Astrocyte (in vitro differentiated cells and primary cell): ENCODE data around the gene RNF180. TPM values are rescaled to one million over a fixed set of nuclear protein-coding genes. Genes with fewer than 3 reads are reported as not detected.

Experiments
- DNase-seq: peaks from one replicate; pipeline ENCODE4 v3.0.0-alpha.2; 2010; ENCODE audit warnings: low read depth
- FAIRE-seq: peaks from 2 replicates; lab custom pipeline; 2011; peaks lifted over from hg19 to GRCh38; lab: Jason Lieb, UNC
- H2AFZ ChIP-seq: 2 replicates; pipeline ENCODE4 v1.6.0; 2012; ENCODE audit warnings: low read depth, low read length, inconsistent platforms
- H3K27ac ChIP-seq: 2 replicates; pipeline ENCODE4 v1.5.1; 2011; ENCODE audit warnings: low read depth, low read length, inconsistent platforms
- H3K27me3 ChIP-seq: 2 replicates; pipeline ENCODE4 v1.6.0; 2011; ENCODE audit warnings: low read length, inconsistent platforms; ENCODE audit not compliant: insufficient read depth
- H3K36me3 ChIP-seq: 2 replicates; pipeline ENCODE4 v1.5.1; 2011; ENCODE audit warnings: low read length, inconsistent platforms; ENCODE audit not compliant: insufficient read depth
- H3K4me1 ChIP-seq: 2 replicates; pipeline ENCODE4 v1.5.1; 2011; ENCODE audit warnings: low read length, inconsistent platforms; ENCODE audit not compliant: insufficient read depth
- H3K4me2 ChIP-seq: 2 replicates; pipeline ENCODE4 v1.6.0; 2012; ENCODE audit warnings: low read length, inconsistent platforms
- H3K4me3 ChIP-seq: 2 replicates; pipeline ENCODE4 v1.5.1; 2011; ENCODE audit warnings: low read depth, mild to moderate bottlenecking, low read length, inconsistent platforms; ENCODE audit not compliant: insufficient read depth
- H3K79me2 ChIP-seq: 2 replicates; pipeline ENCODE4 v1.6.0; 2012; ENCODE audit warnings: mild to moderate bottlenecking, low read length, inconsistent platforms; ENCODE audit not compliant: insufficient read depth
- H3K9ac ChIP-seq: 2 replicates; pipeline ENCODE4 v1.6.0; 2012; ENCODE audit warnings: mild to moderate bottlenecking, low read length, inconsistent platforms
- H3K9me3 ChIP-seq: 2 replicates; pipeline ENCODE4 v1.5.1; 2012; ENCODE audit warnings: low read depth, mild to moderate bottlenecking, low read length, inconsistent platforms; ENCODE audit not compliant: insufficient read depth
- H4K20me1 ChIP-seq: 2 replicates; pipeline ENCODE4 v1.6.0; 2012; ENCODE audit warnings: low read length, inconsistent platforms; ENCODE audit not compliant: insufficient read depth
- H3K27ac Mint-ChIP-seq: one replicate; pipeline ENCODE4 v1.8.0; 2021; ENCODE audit warnings: mild to moderate bottlenecking, mixed read lengths; ENCODE audit not compliant: unreplicated experiment
- H3K27me3 Mint-ChIP-seq: one replicate; pipeline ENCODE4 v1.8.0; 2021; ENCODE audit warnings: low read depth, mixed read lengths; ENCODE audit not compliant: unreplicated experiment
- H3K36me3 Mint-ChIP-seq: one replicate; pipeline ENCODE4 v1.8.0; 2021; ENCODE audit warnings: low read depth, mixed read lengths; ENCODE audit not compliant: unreplicated experiment
- H3K4me1 Mint-ChIP-seq: one replicate; pipeline ENCODE4 v1.8.0; 2021; ENCODE audit warnings: low read depth, mixed read lengths; ENCODE audit not compliant: unreplicated experiment
- H3K4me3 Mint-ChIP-seq: one replicate; pipeline ENCODE4 v1.8.0; 2021; ENCODE audit warnings: mild to moderate bottlenecking, moderate library complexity, mixed read lengths; ENCODE audit not compliant: unreplicated experiment
- H3K9me3 Mint-ChIP-seq: one replicate; pipeline ENCODE4 v1.8.0; 2021; ENCODE audit warnings: mild to moderate bottlenecking, mixed read lengths; ENCODE audit not compliant: unreplicated experiment
- CTCF ChIP-seq: IDR thresholded peaks from 2 replicates; pipeline ENCODE4 v1.5.1; 2011; ENCODE audit warnings: low read depth, mild to moderate bottlenecking, inconsistent platforms, low read length, moderate library complexity; ENCODE audit not compliant: insufficient read depth
- EZH2 ChIP-seq: IDR thresholded peaks from 2 replicates; pipeline ENCODE4 v1.6.1; 2012; ENCODE audit warnings: mild to moderate bottlenecking, low read length, inconsistent platforms; ENCODE audit not compliant: insufficient read depth
- total RNA-seq: library from RNA; stranded (reverse); gene quantifications from 2 replicates; pipeline ENCODE4 v1.2.1, GENCODE V29; 2021

RNF180 gene
- total RNA-seq, 1 donor from 2014 or later, result 5.4 TPM

- H3K4me1 Mint-ChIP-seq, result no peaks in the 10 kb centered on the region
Measured at GRCh38 chr5:64160201-64160600, 5.4 kb upstream of the RNF180 start.

GRCh38 chr5:64161420-64161819, 4.2 kb upstream of the RNF180 start:
- peaks cover 6% of the 10 kb centered on the region for H3K4me1 ChIP-seq
- H3K9me3 ChIP-seq, result no peaks in the 10 kb centered on the region
- H3K9ac ChIP-seq, result no peak overlapping the region
- H3K4me3 ChIP-seq, result no peak overlapping the region
- H3K4me3 Mint-ChIP-seq, result no peak overlapping the region
- no peaks in the 10 kb centered on the region for H3K27me3 ChIP-seq
- H3K36me3 ChIP-seq, result no peaks in the 10 kb centered on the region
- H3K27ac Mint-ChIP-seq, result no peak overlapping the region
- no peak overlapping the region for H3K27ac ChIP-seq
- no peaks in the 10 kb centered on the region for H3K79me2 ChIP-seq
- H2AFZ ChIP-seq, result no peak overlapping the region
- DNase-seq (no peak), FAIRE-seq (no peak)
- H3K4me2 ChIP-seq, result no peak overlapping the region
- H4K20me1 ChIP-seq, result no peaks in the 10 kb centered on the region
- H3K36me3 Mint-ChIP-seq, result no peaks in the 10 kb centered on the region
- peaks cover 15% of the 10 kb centered on the region for H3K27me3 Mint-ChIP-seq
- TF ChIP-seq CTCF, result no peak
- no peak for TF ChIP-seq EZH2
- no peaks in the 10 kb centered on the region for H3K4me1 Mint-ChIP-seq
- no peaks in the 10 kb centered on the region for H3K9me3 Mint-ChIP-seq

More at GRCh38 chr5:64160201-64160600, 5.4 kb upstream of the RNF180 start:
- Histone ChIP-seq H3K4me3 (no peak overlapping the region), H3K36me3 (no peaks in the 10 kb centered on the region), H2AFZ (no peak overlapping the region), H3K27ac (no peak overlapping the region), H3K79me2 (no peaks in the 10 kb centered on the region), H3K4me2 (no peak overlapping the region), H4K20me1 (no peaks in the 10 kb centered on the region), H3K27me3 (no peaks in the 10 kb centered on the region), H3K9me3 (no peaks in the 10 kb centered on the region), H3K9ac (no peak overlapping the region), H3K4me1 (peaks cover 2% of the 10 kb centered on the region)
- TF ChIP-seq CTCF, result no peak
- no peak for TF ChIP-seq EZH2
- no peak for FAIRE-seq
- no peak for DNase-seq
- H3K27me3 Mint-ChIP-seq, result peaks cover 15% of the 10 kb centered on the region
- H3K27ac Mint-ChIP-seq, result no peak overlapping the region
- H3K36me3 Mint-ChIP-seq, result no peaks in the 10 kb centered on the region
- H3K4me3 Mint-ChIP-seq, result no peak overlapping the region
- no peaks in the 10 kb centered on the region for H3K9me3 Mint-ChIP-seq

- H3K9me3 Mint-ChIP-seq, result no peaks in the 10 kb centered on the region
- H3K4me2 ChIP-seq, result no peak overlapping the region
- DNase-seq (no peak), FAIRE-seq (peak; percentile 29)
- TF ChIP-seq CTCF, result no peak
- TF ChIP-seq EZH2, result no peak
- H3K27ac ChIP-seq, result no peak overlapping the region
- H3K79me2 ChIP-seq, result no peaks in the 10 kb centered on the region
- no peak overlapping the region for H3K4me3 ChIP-seq
- no peaks in the 10 kb centered on the region for H3K27me3 ChIP-seq
- H3K4me3 Mint-ChIP-seq, result no peak overlapping the region
- no peaks in the 10 kb centered on the region for H3K36me3 Mint-ChIP-seq
- H4K20me1 ChIP-seq, result no peaks in the 10 kb centered on the region
- no peaks in the 10 kb centered on the region for H3K4me1 Mint-ChIP-seq
- peaks cover 11% of the 10 kb centered on the region for H3K27me3 Mint-ChIP-seq
- H3K27ac Mint-ChIP-seq, result no peak overlapping the region
- H3K36me3 ChIP-seq, result no peaks in the 10 kb centered on the region
- peaks cover 6% of the 10 kb centered on the region for H3K4me1 ChIP-seq
- no peak overlapping the region for H3K9ac ChIP-seq
- no peak overlapping the region for H2AFZ ChIP-seq
- H3K9me3 ChIP-seq, result no peaks in the 10 kb centered on the region
Measured at GRCh38 chr5:64163135-64163534, 2.5 kb upstream of the RNF180 start.
